HG02884 (cell line): ENCODE measurements around the gene SLC6A8.
"Not testable (repeated sequence)": the region's sequence is repeated elsewhere in the genome, so short reads cannot be mapped to it uniquely, and the experiment has no call there.

ENCODE experiments used
- ATAC-seq: cut with Tn5 transposase; IDR thresholded peaks from one replicate; pipeline ENCODE4 v1.9.1; 2021; ENCODE audit warnings: mild to moderate bottlenecking, moderate library complexity; ENCODE audit not compliant: unreplicated experiment

The SLC6A8 gene

DNA sequence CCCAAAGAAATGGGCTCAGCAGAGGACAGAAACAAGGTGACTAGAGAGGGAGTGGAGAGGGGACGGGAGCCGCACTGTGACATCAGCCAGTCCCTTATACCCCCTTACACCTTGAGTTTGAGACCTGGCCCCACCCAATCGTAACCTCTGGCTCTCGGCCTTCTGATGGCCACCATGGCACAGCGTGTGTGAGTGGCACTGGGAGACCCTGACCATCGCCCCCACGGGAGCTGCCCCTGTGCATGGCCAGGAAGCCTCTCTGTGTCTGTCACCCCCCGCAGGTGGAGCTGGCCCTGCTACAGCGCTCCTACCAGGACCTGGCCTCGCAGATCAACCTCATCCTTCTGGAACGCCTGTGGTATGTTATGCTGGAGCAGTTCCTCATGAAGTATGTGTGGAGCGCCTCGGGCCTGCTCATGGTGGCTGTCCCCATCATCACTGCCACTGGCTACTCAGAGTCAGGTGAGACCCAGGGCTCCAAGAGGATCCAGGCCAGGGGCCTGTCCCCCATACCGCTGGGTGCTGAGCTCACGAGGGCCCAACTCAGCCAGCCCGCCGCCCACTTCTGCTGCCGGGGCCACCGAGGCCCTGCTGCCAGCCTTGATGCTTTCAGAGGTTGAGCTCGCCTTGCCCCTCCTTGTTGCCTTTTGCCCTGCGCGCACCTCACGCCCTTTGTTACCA is 41.4 kb downstream of the SLC6A8 start:
- ATAC-seq: no peak

DNA sequence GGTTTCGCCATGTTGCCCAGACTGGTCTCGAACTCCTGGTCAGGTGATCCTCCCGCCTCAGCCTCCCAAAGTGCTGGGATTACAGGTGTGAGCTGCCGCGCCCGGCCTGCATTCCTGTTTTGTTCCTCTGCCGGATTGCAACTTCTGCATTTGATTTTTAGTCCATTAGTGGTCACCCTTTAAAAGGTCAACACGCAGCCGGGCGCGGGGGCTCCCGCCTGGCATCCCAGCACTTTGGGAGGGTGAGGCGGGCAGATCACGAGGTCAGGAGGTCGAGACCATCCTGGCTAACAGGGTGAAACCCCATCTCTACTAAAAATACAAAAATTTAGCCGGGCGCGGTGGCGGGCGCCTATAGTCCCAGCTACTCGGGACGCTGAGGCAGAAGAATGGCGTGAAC is 42.4 kb downstream of the SLC6A8 start:
- ATAC-seq: not testable (repeated sequence)

GRCh38 chrX:153731117-153731844 is 43.6 kb downstream of the SLC6A8 start:
- no peak for ATAC-seq

GRCh38 chrX:153731845-153732215 is 44.1 kb downstream of the SLC6A8 start:
- no peak for ATAC-seq

DNA sequence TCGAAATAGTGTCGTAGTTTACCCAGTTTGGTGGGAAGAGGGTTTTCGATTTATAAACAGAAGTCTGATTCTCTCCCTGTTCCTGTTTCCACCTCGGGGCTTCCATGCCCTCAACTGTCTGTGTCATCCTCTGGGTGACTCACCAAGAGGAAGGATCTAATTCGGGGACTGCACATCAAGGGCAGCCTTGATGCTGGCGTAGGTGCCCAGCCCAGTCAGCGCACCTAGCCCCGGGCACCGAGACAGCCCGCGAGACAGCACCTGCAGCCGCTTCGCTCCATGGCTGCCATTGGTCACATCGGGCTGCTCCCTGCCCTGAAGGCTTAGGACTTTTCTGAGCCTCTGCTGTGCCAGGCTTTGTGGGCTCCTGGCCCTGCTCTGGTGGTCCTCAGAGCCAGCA is 44.7 kb downstream of the SLC6A8 start:
- ATAC-seq: no peak

DNA sequence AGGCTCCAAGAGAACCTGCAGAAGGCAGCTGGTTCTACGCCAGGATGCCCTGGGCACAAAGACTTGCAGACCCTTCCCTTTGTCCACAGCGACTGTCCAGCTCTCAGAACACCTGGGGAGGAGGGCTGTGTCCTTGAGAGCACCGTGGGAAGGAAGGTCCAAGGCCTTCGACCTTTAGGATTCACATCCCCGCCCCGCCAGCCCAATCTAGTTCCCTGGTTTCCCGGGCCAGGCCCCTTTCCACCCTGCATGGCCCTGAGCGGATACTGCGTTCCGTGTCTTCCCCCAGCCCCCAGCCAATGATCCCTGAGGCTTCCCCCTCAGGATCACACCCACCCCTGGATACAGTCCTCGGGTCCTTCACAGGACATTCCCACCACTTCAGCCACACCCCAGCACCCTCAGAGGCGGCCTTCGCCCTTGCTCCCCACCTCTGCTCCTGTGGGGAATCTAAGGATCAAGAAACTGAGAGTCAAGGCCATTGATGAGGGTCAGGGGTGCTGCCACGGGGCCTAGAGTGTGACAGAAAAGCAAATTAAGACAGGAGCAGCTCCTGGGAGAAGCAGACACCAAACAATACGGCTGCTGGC is 46.0 kb downstream of the SLC6A8 start:
- ATAC-seq: no peak

- ATAC-seq: no peak
Observed at GRCh38 chrX:153734871-153735270, 47.1 kb downstream of the SLC6A8 start.

GRCh38 chrX:153735274-153735673 is 47.5 kb downstream of the SLC6A8 start:
- ATAC-seq: no peak

DNA sequence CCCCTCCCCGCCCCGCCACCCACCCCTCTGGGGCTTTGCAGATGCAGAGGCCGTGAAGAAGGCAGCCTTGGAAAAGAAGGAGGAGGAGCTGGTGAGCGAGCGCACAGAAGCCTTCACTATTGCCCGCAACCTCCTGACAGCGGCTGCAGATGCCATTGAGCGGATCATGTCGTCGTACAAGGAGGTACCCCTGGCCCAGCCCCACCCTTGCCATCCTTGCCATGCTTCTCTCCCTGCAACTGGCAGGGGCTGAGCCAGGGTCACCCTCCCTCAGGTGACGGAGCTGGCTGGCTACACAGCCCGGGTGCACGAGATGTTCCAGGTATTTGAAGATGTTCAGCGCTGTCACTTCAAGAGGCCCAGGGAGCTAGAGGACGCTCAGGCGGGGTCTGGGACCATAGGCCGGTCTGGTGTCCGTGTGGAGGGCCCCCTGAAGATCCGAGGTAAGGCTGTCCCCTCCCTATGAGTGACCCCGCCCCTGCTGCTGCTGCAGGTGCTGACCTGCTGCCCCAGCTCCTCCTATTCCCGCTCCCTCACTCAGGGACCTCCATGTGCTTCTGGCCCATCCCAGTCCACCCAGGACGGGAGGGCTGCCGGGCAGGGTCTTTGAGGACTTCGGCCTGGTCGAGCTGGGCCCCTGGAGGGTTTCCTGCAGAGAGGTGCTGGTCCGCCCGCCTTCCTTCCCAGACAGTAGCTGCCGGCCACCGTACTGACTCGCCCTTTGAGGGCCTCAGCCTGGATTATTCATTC is 48.5 kb downstream of the SLC6A8 start:
- ATAC-seq: no peak

DNA sequence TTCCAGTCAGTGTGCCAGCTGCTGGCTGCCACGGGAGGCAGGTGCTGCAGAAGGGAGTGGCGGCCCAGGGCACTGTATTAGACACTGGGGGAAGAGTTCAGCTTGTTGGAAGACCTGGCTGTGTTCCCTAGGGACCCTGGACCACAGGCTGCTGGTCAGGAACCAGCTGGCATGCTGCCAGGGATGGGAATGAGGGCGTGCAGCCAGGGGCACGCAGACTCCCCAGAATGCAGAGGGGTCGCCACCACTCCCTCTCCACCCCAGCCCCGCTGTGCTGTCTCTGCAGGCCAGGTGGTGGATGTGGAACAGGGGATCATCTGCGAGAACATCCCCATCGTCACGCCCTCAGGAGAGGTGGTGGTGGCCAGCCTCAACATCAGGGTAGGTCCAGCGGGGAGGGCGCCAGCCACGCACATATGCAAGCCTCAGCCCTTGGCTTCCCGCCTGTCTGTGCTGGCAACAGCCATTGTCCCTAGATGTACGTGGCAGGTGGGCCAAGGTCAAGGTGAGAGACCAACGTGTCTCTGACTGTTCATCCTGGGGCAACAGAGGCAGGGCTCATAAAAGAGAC is 49.2 kb downstream of the SLC6A8 start:
- no peak for ATAC-seq

DNA sequence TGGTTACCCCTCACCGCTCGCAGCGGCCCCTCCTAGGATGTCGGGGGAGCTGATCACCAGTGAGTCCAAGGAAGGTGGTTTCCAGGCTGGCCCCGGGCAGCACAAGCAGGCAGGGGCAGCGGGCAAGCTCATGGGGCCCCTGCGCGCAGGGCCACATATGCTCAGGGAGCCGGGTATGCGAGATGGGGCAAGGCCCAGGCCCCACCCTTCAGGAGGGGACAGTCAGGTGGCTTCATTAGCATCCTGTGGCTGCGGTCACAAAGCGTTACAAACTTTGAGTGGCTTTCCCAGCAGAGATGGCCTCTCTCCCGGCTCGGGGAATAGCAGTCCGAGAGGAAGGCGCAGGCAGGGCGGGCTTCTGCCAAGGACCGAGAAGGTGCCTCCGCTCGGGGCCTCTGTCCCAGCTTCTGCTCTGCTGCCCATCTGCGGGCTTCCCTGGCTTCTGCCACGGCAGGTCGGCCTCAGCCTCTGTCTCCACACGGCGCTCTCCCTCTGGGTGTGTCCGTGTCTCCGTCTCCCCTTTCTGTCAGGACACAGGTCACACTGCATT is 50.4 kb downstream of the SLC6A8 start:
- ATAC-seq: no peak

DNA sequence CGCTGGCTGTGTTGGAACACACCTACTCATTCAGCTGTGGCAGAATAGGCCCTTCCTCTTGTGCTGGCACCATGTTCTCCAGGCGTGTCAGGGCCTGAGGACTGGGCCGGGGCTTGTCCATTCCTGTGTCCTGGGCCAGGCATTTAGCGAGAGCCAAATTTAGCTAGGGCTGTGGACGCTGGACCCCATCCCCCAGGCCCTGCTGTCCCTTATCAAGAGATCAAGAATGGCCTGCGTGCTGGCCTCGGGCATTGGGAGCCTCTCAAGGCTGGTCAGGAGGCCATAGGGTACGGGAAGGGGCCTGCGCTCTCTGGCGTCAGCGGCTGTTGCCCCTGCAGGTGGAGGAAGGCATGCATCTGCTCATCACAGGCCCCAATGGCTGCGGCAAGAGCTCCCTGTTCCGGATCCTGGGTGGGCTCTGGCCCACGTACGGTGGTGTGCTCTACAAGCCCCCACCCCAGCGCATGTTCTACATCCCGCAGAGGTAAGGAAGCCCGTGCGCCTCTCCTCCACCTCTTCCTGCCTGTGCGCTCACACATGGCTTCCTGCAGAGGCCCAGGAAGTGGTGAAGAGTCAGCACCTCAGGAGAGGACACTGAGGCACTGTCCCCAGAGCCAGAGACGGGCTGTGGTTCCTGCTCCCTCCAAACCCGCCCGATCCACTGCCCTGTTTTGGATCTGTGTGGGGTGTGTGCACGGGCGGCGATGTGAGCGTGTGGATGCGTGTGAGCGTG is 52.2 kb downstream of the SLC6A8 start:
- no peak for ATAC-seq

GRCh38 chrX:153740631-153741222 is 53.0 kb downstream of the SLC6A8 start:
- ATAC-seq: no peak

- no peak for ATAC-seq
Observed at GRCh38 chrX:153741446-153741845, 53.7 kb downstream of the SLC6A8 start.

GRCh38 chrX:153742111-153742510 is 54.4 kb downstream of the SLC6A8 start:
- not testable (repeated sequence) for ATAC-seq

- not testable (repeated sequence) for ATAC-seq
Observed at GRCh38 chrX:153742796-153743467, 55.2 kb downstream of the SLC6A8 start.

GRCh38 chrX:153743468-153744209 is 55.9 kb downstream of the SLC6A8 start:
- ATAC-seq: not testable (repeated sequence)

- ATAC-seq: no peak
Observed at GRCh38 chrX:153744210-153745066, 56.7 kb downstream of the SLC6A8 start.
